Measurements from ENCODE around the gene DVL3.

DNA sequence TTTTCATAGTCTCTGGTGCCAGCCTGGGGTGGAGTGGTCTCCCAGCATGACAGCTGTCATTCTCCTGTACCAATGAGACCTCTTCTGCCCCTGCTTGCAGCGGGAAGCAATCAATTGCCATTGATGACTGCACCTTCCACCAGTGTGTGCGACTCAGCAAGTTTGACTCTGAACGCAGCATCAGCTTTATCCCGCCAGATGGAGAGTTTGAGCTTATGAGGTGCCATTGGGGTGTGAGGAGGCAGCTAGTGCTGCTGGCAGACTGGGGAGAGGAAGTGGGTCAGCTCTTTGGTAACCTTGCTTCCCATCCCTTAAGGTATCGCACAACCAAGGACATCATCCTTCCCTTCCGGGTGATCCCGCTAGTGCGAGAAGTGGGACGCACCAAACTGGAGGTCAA lies 26.4 kb downstream of the DVL3 start:
- TF ChIP-seq, protein P1, sequence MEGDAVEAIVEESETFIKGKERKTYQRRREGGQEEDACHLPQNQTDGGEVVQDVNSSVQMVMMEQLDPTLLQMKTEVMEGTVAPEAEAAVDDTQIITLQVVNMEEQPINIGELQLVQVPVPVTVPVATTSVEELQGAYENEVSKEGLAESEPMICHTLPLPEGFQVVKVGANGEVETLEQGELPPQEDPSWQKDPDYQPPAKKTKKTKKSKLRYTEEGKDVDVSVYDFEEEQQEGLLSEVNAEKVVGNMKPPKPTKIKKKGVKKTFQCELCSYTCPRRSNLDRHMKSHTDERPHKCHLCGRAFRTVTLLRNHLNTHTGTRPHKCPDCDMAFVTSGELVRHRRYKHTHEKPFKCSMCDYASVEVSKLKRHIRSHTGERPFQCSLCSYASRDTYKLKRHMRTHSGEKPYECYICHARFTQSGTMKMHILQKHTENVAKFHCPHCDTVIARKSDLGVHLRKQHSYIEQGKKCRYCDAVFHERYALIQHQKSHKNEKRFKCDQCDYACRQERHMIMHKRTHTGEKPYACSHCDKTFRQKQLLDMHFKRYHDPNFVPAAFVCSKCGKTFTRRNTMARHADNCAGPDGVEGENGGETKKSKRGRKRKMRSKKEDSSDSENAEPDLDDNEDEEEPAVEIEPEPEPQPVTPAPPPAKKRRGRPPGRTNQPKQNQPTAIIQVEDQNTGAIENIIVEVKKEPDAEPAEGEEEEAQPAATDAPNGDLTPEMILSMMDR (IDR thresholded peaks at IDR 0.05) = no peak
- TF ChIP-seq POLR2A (IDR thresholded peaks at IDR 0.05) = no peak
